Myometrial cell (primary cell): Measurements from ENCODE around the gene OR11H6. TPM values are rescaled to one million over a fixed set of nuclear protein-coding genes. Genes with fewer than 3 reads are reported as not detected.

Experiments
- total RNA-seq: library from RNA; depleted of rRNA; stranded (reverse); fragments of >200 nt; gene quantifications from 2 replicates; pipeline ENCODE4 v1.2.3, GENCODE V29; 2015

Gene OR11H6
- total RNA-seq: not detected in 2 replicates

GRCh38 chr14:20223410-20223809 lies at the start of gene OR11H6:
Gene OR11H6, plus strand, starts transcription at chr14:20223710. Its CDS starts 0 bp downstream, at chr14:20223710.

GRCh38 chr14:20190596-20190995 lies 32.9 kb upstream of the OR11H6 start, which contains the start of gene OR11G2:
Gene OR11G2, plus strand, starts transcription at chr14:20190896. Its CDS starts 6,542 bp downstream, at chr14:20197438.

GRCh38 chr14:20228681-20229080 lies 5.2 kb downstream of the OR11H6 start, which contains the start of gene OR11H7:
Gene OR11H7, plus strand, starts transcription at chr14:20228981.

Other genes with a start within 250 kb of the OR11H6 start
- gene OR4K15, start 248.1 kb upstream of the OR11H6 start, total RNA-seq: not detected in 2 replicates
- not detected in 2 replicates for gene OR4Q2, start 221.5 kb upstream of the OR11H6 start, total RNA-seq
- gene OR4K14, start 204.4 kb upstream of the OR11H6 start, total RNA-seq: not detected in 2 replicates
- not detected in 2 replicates for gene OR4K13, start 187.7 kb upstream of the OR11H6 start, total RNA-seq
- gene OR4L1, start 163.7 kb upstream of the OR11H6 start, total RNA-seq: not detected in 2 replicates
- gene OR4K17, start 113.0 kb upstream of the OR11H6 start, total RNA-seq: not detected in 2 replicates
- gene OR4N5, start 84.9 kb upstream of the OR11H6 start, total RNA-seq: not detected in 2 replicates
- not detected in 2 replicates for gene OR11G2, start 32.8 kb upstream of the OR11H6 start, total RNA-seq
- not detected in 2 replicates for gene OR11H7, start 5.3 kb downstream of the OR11H6 start, total RNA-seq
- not detected in 2 replicates for gene OR11H4, start 15.6 kb downstream of the OR11H6 start, total RNA-seq
- gene TTC5, start 82.2 kb downstream of the OR11H6 start, total RNA-seq: 10.8 and 13.8 TPM in 2 replicates
- gene CCNB1IP1, start 109.6 kb downstream of the OR11H6 start, total RNA-seq: 47.7 and 63.1 TPM in 2 replicates
- gene PARP2, start 119.9 kb downstream of the OR11H6 start, total RNA-seq: 13.5 and 17.9 TPM in 2 replicates
- gene TEP1, start 189.8 kb downstream of the OR11H6 start, total RNA-seq: 11.5 and 22.2 TPM in 2 replicates
- under 0.01 and 0.35 TPM in 2 replicates for gene KLHL33, start 212.5 kb downstream of the OR11H6 start, total RNA-seq
- 15.6 and 38.3 TPM in 2 replicates for gene OSGEP, start 231.1 kb downstream of the OR11H6 start, total RNA-seq
- gene APEX1, start 231.5 kb downstream of the OR11H6 start, total RNA-seq: 204 and 223 TPM in 2 replicates
- gene PIP4P1, start 237.7 kb downstream of the OR11H6 start, total RNA-seq: 12.6 and 15.3 TPM in 2 replicates
- gene PNP, start 245.7 kb downstream of the OR11H6 start, total RNA-seq: 45.9 and 55.4 TPM in 2 replicates